HG03066 (cell line): ENCODE results near the gene CARS1.
A peak's percentile ranks its signal among the peaks of the same experiment; 100 is the strongest.

Source experiments
- ATAC-seq: cut with Tn5 transposase; IDR thresholded peaks from one replicate; pipeline ENCODE4 v1.9.1; 2021; ENCODE audit warnings: low read depth; ENCODE audit not compliant: unreplicated experiment

Gene CARS1

DNA sequence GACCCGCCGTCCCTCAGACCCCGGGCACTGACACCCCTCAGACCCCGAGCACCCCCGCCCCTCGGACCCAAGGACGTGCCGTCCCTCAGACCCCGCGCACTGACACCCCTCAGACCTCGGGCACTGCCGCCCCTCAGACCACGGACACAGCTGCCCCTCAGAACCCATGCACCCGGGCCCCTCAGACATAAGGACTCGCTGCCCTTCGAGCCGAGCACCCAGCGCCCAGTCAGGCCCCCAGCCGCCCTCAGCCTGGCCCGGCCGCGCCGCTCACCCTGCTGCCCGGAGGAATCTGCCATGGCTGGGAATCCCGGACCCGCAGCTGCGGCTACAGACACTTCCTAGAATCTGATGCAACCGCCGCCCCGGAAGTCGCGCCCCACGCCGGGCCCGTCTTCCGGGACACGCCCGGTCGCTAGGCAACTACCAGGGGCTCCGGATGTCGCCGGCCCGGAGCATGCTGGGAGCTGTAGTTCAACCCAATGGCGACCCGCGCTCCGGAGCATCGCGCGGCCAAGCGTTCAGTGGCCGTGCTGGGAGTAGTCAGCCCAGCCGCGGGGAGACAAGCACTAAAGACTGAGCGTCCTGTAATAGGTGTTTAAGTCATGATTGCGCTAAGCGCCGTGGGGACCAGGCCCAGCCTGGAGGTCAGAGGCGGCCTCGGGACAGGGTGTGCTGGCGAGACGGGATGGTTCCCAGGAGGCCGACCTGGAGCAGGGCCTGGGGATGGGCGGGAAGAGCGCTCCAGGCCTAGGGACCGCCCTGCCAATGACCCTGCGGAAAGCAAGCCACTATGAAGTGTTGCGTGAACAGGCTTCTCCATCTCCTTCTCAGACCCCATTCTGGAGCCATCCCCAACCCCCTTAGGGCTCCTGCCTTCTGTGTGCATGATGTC lies at the start of gene CARS1:
CARS1 (minus strand) TSS at position 355 of the 895 bp plus-strand sequence; CDS start at position 299, 56 bp downstream.
- peak; percentile 98 for ATAC-seq

DNA sequence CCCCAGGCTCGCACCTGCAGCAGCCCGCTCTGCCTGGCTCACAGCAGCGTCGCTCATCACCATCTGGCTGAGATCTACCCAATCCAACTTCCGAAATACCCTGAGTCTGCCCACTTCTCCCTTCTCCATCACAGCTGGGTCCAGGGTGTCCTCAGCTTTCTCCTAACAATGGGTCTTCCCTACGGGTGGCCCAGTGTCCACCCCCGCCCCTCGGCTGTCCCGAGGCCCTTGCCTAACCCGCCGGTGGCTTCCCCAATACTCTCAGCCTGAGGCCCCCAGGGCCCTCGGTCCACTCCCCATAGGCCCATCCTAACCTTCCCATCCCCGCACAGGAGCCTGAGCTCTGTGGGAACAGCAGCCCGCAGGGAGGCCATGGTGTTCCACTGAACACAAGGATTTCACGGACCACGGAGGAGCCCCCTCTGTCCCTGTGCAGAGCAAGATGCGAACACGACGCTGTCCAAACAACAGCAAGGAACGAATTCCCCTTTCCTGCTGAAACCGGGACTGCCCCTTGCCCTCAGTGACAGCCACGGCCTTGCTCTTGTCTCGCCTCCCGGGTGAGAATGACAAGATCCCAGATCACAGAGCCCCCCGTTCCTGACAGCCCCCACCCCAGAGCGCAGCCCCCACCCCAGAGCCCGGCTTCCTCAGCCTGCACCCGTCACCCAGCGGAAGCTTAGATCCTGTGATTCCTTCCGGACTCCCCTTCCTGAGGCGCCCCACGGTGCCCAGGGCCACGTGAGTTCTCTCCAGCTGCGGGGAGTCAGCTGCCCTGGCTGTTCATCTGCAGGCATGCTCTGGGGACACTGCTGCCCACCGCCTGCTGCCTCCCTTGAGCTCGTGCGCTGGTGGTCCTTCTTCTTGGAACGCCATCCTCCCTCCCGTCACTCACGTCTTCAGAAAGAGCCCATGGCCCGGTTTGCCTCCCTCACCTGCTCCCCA lies 48.8 kb upstream of the CARS1 start:
- ATAC-seq = no peak

DNA sequence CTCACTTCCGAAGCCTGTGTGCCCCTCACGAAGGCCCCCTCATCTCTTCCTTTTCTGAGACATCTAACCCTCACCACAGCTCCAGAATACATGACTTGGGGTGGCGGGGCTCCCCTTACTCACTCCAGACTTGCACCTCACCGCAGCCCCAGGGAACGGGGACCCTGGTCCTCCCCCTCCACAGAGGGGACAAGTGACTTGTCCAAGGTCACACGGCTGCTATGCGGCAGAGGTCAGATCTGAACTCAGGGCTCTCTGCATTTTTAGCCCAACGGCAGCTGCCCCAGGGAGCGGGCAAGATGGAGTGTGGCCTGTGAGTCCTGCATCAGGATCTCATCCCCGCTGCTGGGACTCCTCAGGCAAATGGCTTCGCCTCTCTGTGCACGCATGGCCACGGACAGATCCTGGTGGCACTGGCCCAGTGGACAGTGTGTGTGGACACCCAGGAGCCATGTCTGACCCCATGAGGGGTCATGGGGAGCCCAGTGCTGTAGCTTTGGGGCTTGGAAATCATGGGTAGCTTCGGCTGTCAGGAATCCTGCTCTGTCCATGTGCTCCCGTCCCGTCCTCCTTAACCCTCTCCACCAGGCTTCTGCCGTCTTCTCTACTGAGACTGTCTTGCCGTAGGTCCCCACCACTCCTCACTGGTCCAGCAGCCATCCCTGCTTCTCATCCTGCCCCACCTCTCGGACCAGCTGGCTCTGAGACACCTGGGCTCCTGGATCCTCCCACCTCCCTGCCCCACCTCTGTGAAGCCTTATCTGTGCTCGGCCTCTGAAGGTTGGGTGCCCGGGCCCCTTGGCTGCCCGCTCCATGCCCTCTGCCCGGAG lies 48.0 kb upstream of the CARS1 start:
- no peak for ATAC-seq

DNA sequence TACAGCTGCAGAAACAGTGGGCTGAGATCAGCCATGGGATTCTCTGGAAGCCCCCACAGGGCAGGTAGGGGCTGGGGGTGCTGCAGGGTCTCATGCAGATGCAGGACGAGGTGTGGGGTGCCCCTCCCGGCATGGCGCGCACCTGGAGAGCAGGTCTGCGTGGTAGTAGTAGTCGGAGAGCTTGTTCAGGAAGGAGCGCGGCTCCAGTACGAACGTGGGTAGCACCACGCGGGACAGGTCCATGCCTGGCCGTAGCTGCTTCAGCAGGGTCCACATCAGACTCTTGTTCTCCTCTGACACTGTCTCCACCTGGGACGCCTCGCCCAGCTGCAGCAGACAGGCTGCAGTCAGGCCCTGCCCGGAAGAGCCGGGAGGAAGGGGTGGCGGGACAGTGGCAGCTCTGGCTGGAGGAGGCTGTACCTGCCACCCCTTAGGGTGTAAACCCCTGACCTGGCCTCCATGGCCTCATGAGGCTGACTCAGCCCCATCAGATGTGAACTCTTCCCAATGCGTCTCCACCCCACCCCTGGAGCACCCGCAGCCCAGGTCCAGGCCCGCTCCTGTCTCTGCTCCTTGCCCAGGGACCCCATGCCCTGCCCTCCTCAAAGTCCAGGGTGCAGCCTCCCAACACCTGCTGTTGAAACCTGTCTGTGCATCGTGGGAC lies 47.0 kb upstream of the CARS1 start:
- ATAC-seq = no peak

DNA sequence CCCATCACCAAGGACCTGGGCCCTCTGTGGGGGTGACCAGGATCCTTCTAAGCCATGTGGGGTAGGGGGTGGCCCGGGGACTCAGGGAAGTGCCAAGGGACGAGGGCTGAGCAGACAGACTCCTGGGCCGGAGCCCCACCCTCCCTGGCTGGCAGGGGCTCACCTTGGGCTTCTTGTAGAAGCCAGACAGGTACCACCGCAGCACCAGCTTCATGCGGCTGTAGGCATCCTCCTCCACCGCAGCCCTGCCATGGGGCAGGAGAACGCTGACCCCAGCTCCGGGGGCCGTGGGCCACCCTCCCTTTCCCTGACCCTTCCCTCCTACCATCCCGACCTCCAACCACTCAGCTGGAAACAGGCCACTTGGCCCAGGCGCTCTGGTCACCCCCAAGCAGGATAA lies 45.9 kb upstream of the CARS1 start:
- no peak for ATAC-seq

DNA sequence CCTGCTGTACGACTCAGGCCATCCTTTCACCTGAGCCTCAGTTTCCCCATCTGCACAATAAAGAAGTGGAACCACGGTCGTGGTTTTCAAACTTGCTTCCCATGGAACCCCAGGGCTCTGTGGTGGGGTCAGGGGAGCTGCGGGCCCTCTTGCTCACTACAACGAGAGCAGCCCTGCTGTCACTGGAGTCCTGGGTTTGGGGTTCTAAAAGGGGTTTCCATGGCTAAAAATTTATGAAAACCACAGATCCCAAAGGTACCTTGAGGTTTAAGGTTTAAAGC lies 45.4 kb upstream of the CARS1 start:
- no peak for ATAC-seq

DNA sequence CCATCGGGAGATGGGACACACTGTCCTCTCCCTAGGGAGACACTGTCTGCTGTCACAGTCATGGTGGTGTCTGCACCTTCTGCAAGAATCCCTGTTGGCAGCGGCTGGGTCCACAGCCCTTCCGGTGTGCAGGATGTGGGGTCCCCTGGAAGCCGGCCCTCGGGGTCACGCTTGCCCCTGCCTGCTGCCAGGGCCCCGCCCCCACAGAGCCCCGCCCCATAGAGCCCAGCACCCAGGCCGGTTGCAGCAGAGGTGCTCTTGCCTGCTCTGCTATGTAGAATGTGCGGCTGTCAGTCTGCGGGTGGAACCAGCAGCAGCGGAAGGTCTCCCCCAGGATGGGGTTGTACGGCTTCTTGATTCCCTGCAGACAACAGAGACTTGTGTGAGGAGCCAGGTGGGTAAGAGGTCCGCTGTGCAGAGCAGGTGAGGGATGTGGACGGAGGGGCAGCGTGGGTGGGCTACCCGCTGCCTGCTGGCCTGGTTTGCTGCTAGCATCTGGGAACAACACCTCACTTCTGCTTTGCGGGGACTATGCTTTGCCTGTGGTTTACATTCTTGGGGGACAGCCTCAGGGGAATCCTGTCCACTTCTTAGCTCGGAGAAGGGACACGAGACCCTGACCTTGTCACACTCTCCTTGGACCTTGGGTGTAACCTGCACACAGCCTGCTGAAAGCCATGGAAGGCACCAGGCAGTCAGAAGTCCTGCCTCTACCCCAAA lies 44.9 kb upstream of the CARS1 start:
- no peak for ATAC-seq

DNA sequence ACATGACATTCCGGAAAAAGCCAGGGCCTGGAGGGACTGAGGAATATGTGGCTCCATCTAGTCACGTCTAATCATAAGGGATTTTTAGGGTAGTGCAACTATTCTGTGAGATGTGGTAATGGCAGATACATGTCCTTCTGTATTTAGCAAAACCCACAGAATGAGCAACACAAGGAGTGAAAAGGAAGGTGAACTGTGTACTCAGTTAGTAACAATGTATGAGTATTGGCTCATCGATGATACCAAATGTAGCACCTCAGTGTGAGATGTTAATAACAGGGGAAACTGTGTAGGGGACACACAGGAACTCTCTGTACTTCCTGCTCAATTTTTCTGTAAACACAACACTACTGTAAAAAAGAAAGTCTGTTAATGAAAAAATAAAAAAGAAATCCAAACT lies 42.0 kb upstream of the CARS1 start:
- ATAC-seq = no peak

DNA sequence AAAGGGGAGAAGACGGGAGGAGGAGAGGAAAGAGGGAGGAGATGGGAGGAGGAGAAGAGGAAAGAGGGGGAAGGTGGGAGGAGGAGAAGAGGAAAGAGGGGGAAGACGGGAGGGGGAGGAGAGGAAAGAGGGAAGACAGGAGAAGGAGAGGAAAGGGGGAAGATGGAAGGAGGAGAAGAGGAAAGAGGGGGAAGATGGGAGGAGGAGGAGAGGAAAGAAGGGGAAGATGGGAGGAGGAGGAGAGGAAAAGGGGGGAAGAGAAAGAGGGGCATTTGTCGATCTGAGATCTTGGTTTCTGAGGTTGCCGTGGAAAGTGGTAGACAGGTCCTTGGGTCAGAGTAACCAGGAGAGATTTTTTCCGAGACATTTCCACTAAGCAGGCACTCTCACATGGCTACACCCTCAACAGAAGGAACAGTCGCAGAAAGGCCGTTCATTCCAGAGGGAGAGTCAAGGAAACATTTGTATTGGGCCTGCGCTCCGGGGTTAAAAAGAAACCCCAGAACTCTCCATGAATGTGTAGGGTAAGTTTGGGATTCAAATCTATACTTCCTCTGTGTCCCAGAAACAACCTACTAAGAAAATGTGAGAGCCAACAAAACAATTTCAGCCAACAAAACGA lies 39.8 kb upstream of the CARS1 start:
- ATAC-seq = no peak

DNA sequence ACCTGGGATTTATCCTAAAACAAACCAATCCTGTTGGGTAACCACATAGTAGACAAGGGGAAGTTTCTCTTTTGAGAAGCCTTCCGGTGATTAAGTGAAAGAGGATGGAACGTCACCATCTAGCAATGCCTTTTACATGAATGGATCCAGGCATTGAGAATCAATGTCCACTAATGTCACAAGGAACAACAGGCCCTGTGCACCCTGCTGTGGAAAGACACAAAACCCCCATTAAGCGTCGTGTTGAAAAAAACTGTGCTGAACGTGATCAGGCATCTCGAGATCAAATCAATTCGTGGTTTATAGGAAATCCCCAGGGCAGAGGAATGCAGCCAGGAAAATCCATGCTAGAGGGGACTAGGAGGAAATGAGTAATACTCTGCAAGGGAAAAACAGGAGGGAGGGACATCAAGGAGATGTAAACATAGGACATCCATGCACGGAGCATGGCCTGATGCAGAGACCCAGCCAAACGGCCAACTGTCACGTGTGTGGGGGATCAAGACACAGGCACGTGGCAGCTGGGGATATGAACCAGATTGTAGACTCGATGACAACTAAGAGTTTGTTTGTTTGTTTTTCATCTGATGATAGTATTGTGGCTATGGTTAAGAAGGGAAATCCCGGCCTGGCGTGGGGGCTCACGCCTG lies 38.6 kb upstream of the CARS1 start:
- ATAC-seq = no peak

DNA sequence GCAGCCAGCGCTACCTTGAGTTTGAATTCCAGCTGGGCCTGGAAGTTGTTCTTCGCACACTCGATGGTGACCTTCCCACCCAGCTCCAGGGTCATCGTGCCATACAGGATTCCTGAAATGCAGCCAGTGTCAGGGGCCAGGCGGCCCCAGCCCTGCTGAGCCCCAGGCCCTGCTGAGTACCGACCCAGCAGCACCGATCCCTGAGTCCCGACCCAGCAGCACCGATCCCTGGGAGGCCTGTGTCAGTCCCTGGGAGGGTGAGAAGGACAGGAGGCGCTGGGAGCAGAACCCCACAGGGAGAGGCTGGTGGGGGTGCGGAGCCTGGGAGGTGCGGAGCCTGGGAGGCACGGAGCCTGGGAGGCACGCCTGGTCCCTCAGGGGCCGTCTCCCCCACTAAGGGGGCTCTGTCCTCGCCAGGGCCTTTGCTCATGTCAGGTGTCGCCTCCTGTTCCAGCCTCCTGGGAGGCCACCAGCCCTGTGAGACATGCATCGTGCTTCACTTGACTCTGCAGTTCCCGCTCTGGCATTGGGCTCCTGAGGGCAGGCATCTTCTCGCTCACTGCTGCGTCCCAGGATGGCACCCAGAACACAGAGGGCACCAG lies 37.1 kb upstream of the CARS1 start:
- no peak for ATAC-seq

DNA sequence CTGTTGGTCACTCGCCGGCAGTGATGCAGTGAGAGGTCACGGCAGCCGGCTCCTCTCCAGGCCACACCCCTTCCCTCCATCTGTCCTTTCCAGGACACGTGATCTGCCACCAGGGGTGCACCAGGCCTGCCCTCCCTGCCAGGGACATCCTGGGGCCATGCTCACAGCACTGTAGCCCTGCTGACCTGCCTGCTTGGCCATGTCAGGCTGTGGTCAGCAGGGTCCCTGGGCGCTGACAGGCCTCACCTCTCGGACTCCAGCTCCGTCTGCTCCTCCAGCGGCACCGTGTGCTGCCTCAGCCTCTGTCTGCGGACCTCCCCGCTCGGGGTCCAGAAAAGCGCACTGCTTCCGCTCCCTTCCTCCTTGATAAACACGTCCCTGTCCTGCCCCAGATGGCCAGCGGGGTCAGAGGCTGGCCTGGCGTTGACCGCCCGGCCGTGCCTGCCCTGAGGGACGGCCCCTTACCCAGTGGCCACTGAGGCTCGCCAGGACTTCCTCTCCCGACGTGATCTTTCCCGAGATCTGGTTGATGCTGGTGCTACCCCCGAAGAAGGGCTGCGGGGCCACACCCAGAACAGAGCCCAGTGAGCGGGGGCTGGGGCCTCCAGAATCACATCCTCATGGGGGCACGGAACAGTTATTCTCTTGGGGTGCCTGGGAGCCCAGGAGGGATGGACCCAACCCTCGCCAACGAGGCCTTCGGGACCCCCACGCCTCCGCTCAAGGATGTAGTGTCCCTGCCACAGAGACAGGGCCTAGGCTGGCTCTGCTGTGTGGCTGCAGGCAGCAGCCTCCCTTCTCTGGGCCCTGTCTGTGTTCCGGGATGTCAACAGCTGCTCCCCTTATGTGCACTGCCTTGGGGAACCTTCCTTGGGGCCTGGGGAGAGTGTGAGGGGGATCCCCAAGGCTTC lies 36.3 kb upstream of the CARS1 start:
- no peak for ATAC-seq

DNA sequence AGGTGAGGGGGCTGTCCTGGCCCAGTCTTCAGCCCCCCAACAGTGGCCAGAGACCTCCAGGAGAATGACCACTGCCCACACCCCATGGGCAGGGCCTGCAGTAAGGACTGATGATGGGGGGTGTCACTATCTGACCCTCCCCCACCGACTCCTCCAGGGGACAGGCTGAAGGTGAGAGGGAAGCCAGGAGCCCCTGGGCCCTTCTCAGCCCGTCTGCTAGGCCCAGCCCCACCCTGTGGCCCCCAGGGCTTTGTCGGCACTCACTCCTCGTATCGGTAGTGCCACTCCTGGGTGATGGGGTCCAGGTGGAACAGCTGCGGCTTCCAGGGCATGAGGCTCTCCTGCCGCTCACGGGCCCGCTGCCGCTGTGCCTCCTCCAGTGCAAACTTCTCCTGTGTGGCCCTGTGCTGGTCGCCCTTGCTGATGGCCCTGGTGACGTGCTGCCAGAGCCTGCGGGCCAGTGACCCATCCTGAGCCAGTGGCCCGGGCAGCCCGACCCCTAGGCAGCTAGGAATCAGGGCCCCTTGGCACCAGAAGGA lies 35.4 kb upstream of the CARS1 start:
- no peak for ATAC-seq

DNA sequence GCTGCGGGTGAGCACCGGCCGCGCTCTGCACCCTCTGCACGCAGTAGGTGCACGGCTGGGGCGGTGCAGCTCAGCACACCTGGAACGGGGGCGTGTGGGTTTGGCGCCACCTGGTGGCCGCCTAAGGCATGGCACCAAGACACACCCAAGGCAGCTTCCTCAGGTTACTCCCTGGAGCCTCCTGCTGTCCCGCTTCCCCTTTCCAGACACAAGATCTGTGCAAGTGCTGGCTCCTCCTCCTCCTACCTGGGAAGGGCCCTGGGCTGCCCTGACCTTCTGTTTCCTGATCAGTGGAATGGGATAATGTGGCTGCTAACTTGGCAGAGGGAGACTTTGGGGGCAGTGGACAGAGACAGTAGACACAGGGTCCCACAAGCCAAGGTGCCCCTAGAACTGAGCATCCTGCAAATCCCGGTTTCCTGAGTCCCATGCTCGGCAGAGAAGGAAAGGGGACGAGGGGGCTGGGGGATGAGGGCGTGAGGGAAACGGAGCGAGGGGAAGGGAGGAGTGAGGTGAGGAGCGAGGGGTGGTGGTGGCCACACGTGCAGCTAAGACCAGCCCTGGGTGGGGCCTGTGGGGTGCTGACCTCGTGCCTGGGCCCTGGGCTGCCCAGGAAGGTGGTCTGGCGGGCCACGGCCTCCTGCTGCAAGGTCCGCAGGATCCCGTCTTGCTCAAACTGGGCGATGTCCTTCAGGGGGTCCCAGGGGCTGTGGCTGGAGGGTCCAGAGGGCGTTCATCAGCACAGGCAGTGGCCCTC lies 34.8 kb upstream of the CARS1 start:
- ATAC-seq = no peak

DNA sequence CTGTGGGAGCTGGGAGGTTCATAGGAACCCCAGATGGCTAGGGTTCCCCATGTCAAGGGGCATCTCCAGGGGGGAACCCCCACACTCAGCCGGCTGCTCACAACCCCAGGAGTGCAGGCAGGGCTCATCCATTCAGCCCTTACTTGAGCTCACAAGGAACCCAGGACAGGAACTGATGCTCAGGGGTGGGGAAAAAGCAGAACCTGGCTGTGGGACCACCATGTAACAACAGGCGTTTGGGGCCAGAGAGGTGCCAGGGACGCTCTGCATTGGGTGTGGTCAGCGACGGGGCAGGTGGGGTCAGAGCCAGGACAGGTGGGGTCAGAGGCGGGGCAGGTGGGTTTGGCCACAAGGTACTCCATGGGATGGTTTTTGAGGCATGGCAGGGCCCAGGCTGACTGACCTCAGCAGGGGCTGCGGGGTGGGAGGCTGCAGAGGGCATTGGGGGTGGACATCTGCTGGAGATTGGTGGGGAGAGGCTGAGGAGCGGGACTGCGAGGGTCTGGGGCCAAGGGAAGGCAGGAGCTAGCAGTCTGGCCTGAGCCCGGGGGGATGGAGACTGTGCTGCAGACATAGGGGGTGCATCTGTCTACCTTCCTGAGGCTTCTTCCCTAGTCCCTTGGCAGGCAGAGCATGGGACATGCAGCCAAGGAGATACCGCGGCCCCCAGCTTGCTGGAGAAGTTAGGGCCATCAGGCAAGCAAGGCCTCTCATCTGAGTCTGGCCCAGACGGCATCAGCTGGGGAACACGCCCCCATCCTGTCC lies 34.0 kb upstream of the CARS1 start:
- ATAC-seq = no peak
